WTC11 (cell line): ENCODE results near the gene JMY. TPM values are rescaled to one million over a fixed set of nuclear protein-coding genes. Genes with fewer than 3 reads are reported as not detected.

Experiments
- ATAC-seq: fragments of 200-7000 bp; cut with Tn5 transposase; 2 replicates; pipeline ENCODE4 v1.10.0; 2021; ENCODE audit warnings: mild to moderate bottlenecking, moderate library complexity
- CTCF ChIA-PET: fragments of 300-600 bp; sonication (Branson Sonifier 250); formaldehyde crosslinking; loops from one replicate; lab custom pipeline; 2021; ENCODE audit warnings: antibody characterized with exemption; lab: Charles Lee
- POLR2A ChIA-PET: fragments of 350-600 bp; sonication (Branson Sonifier 250); formaldehyde crosslinking; loops from one replicate; lab custom pipeline; 2021; ENCODE audit warnings: antibody characterized with exemption; lab: Charles Lee
- DNase-seq: peaks from one replicate; pipeline ENCODE4 v3.0.0; 2021; ENCODE audit warnings: low spot score
- H3K27ac Mint-ChIP-seq: 2 replicates; pipeline ENCODE4 v1.8.0; 2021; ENCODE audit warnings: mixed read lengths
- H3K27me3 Mint-ChIP-seq: 2 replicates; pipeline ENCODE4 v1.8.0; 2021; ENCODE audit warnings: low read depth, mild to moderate bottlenecking, moderate library complexity, mixed read lengths
- H3K36me3 Mint-ChIP-seq: 2 replicates; pipeline ENCODE4 v1.8.0; 2021; ENCODE audit warnings: mixed read lengths
- H3K4me1 Mint-ChIP-seq: 2 replicates; pipeline ENCODE4 v1.8.0; 2022; ENCODE audit warnings: mixed read lengths
- H3K4me3 Mint-ChIP-seq: 2 replicates; pipeline ENCODE4 v1.8.0; 2021; ENCODE audit warnings: mild to moderate bottlenecking, moderate library complexity, mixed read lengths
- H3K9me3 Mint-ChIP-seq: 2 replicates; pipeline ENCODE4 v1.8.0; 2021; ENCODE audit warnings: mixed read lengths
- ATF2 ChIP-seq: sonication (generic); formaldehyde crosslinking; IDR thresholded peaks from 2 replicates; pipeline ENCODE4 v1.8.1; 2022; ENCODE audit warnings: low read depth, missing genetic modification reagents, borderline replicate concordance
- ATF6 ChIP-seq: sonication (generic); formaldehyde crosslinking; IDR thresholded peaks from 2 replicates; pipeline ENCODE4 v1.8.1; 2023; ENCODE audit warnings: mild to moderate bottlenecking, missing genetic modification reagents
- CDX4 ChIP-seq: fragments of 250-450 bp; sonication (Bioruptor Pico); IDR thresholded peaks from 2 replicates; pipeline ENCODE4 v1.9.0; 2021; ENCODE audit warnings: moderate library complexity, mild to moderate bottlenecking, inconsistent platforms, borderline replicate concordance
- CREM ChIP-seq: sonication (generic); formaldehyde crosslinking; IDR thresholded peaks from 2 replicates; pipeline ENCODE4 v1.8.1; 2022; ENCODE audit warnings: mild to moderate bottlenecking, missing genetic modification reagents, moderate library complexity
- E2F5 ChIP-seq: sonication (generic); formaldehyde crosslinking; IDR thresholded peaks from 2 replicates; pipeline ENCODE4 v1.8.1; 2022; ENCODE audit warnings: mild to moderate bottlenecking, moderate library complexity, missing genetic modification reagents
- GTF2I ChIP-seq: fragments of 250-450 bp; sonication (Bioruptor Pico); conservative IDR thresholded peaks from 2 replicates; pipeline ENCODE4 v1.4.0; 2021; ENCODE audit warnings: mild to moderate bottlenecking
- JUN ChIP-seq: sonication (generic); formaldehyde crosslinking; IDR thresholded peaks from 2 replicates; pipeline ENCODE4 v1.8.0; 2023; ENCODE audit warnings: mild to moderate bottlenecking, missing genetic modification reagents
- NFE2L1 ChIP-seq: sonication (generic); formaldehyde crosslinking; IDR thresholded peaks from 2 replicates; pipeline ENCODE4 v1.8.1; 2023; ENCODE audit warnings: missing genetic modification reagents
- NR1H2 ChIP-seq: sonication (generic); formaldehyde crosslinking; IDR thresholded peaks from 2 replicates; pipeline ENCODE4 v1.9.0; 2021; ENCODE audit warnings: mild to moderate bottlenecking, moderate library complexity, missing genetic modification reagents
- SP1 ChIP-seq: sonication (generic); formaldehyde crosslinking; conservative IDR thresholded peaks from 2 replicates; pipeline ENCODE4 v1.8.1; 2022; ENCODE audit warnings: missing genetic modification reagents
- STAT6 ChIP-seq: sonication (generic); formaldehyde crosslinking; conservative IDR thresholded peaks from 2 replicates; pipeline ENCODE4 v1.8.1; 2023; ENCODE audit warnings: mild to moderate bottlenecking, low read depth, missing genetic modification reagents, moderate library complexity
- USF2 ChIP-seq: sonication (generic); formaldehyde crosslinking; IDR thresholded peaks from 2 replicates; pipeline ENCODE4 v1.8.1; 2023; ENCODE audit warnings: mild to moderate bottlenecking, missing genetic modification reagents, moderate library complexity
- ZBTB43 ChIP-seq: sonication (generic); formaldehyde crosslinking; IDR thresholded peaks from 2 replicates; pipeline ENCODE4 v1.8.1; 2023; ENCODE audit warnings: mild to moderate bottlenecking, missing genetic modification reagents
- ZNF138 ChIP-seq: sonication (generic); formaldehyde crosslinking; conservative IDR thresholded peaks from 2 replicates; pipeline ENCODE4 v1.8.1; 2022; ENCODE audit warnings: mild to moderate bottlenecking, moderate library complexity, missing genetic modification reagents
- ZNF232 ChIP-seq: sonication (generic); formaldehyde crosslinking; IDR thresholded peaks from 2 replicates; pipeline ENCODE4 v1.8.0; 2022; ENCODE audit warnings: mild to moderate bottlenecking, missing genetic modification reagents
- ZNF671 ChIP-seq: fragments of 250-450 bp; sonication (Bioruptor Pico); IDR thresholded peaks from 2 replicates; pipeline ENCODE4 v1.8.0; 2021; ENCODE audit warnings: mild to moderate bottlenecking
- total RNA-seq: library from RNA; stranded (reverse); gene quantifications from 3 replicates; pipeline ENCODE4 v1.2.3, GENCODE V29; 2021

The JMY gene
- total RNA-seq, 1 experiment from 2014 or later, result 12.4 TPM

GRCh38 chr5:79200573-79201183 is 35.3 kb upstream of the JMY start (continued):
- no peak for TF ChIP-seq STAT6 (CRISPR knock-in tag)
- no peak for TF ChIP-seq ZNF138 (CRISPR knock-in tag)
- no peak for TF ChIP-seq ATF2 (CRISPR knock-in tag)
- no peak for TF ChIP-seq JUN (CRISPR knock-in tag)
- no peak for TF ChIP-seq USF2 (CRISPR knock-in tag)
- no peak for TF ChIP-seq ZNF671 (CRISPR knock-in tag)
- TF ChIP-seq NR1H2 (CRISPR knock-in tag), result no peak
- no peak for TF ChIP-seq CREM (CRISPR knock-in tag)
- TF ChIP-seq NFE2L1 (CRISPR knock-in tag), result no peak
- no peak for TF ChIP-seq GTF2I
- TF ChIP-seq, all 79 proteins: peak for 0

- H3K4me3 Mint-ChIP-seq, result no peak overlapping the region
- H3K27ac Mint-ChIP-seq, result no peak overlapping the region
- CTCF ChIA-PET, result interaction anchor here (1.4 kb wide), 1 partner anchor 68 kb away, joined by 7 read pairs; no protein-coding TSS in a partner anchor
- no peak for ATAC-seq
- no peaks in the 10 kb centered on the region for H3K4me1 Mint-ChIP-seq
- TF ChIP-seq ATF6 (CRISPR knock-in tag) (no peak), E2F5 (CRISPR knock-in tag) (no peak), CDX4 (CRISPR knock-in tag) (no peak), ZNF232 (CRISPR knock-in tag) (no peak), ZBTB43 (no peak), SP1 (CRISPR knock-in tag) (no peak)
- H3K27me3 Mint-ChIP-seq, result no peaks in the 10 kb centered on the region
- H3K9me3 Mint-ChIP-seq, result no peaks in the 10 kb centered on the region
- POLR2A ChIA-PET, result no interaction called here
- DNase-seq, result no peak
- H3K36me3 Mint-ChIP-seq, result no peaks in the 10 kb centered on the region
Measured at GRCh38 chr5:79201206-79201605, 34.7 kb upstream of the JMY start.
